GM18870 (cell line): ENCODE measurements around the gene JPH3.

Experiments used
- ATAC-seq: cut with Tn5 transposase; IDR thresholded peaks from one replicate; pipeline ENCODE4 v1.9.1; 2021; ENCODE audit warnings: moderate library complexity; ENCODE audit not compliant: unreplicated experiment

The JPH3 gene

DNA sequence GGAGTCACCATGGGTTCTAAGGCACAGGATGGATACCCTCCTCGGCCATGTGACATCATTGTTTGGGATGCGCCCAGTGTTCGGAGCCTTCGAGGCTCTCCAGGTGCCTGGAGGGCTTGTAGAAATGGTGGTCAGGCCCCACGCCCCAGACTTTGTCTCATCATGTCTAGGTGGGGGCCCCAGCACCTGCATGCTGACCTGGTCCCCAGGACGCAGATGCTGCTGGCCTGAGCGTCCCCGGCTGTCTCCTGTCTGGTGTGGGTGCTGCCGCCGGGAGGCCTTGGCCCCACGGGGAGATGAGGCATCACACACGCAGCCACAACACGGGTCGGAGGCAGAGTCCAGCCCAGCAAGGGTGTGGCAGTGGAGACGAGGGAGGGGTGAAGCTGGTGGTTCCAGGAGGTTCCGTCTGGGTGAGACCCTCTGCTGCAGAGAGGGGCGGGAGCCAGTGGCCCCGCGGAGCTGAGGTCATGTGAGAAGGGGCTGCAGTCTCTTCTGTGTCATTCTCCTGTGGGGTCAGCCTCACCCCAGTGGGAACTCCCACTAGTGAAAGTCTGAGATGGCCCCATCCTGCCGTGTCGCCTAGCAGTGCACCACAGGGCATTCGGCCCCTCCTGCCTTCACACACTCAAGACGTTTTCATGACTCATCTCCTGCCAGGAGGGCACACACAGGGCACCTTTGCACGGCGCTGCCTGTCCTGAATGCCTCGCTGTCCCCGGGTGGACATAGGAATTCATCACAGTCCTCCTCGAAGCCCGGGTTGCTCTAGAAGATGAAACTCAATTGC, 46.6 kb downstream of the JPH3 start:
- ATAC-seq: no peak

DNA sequence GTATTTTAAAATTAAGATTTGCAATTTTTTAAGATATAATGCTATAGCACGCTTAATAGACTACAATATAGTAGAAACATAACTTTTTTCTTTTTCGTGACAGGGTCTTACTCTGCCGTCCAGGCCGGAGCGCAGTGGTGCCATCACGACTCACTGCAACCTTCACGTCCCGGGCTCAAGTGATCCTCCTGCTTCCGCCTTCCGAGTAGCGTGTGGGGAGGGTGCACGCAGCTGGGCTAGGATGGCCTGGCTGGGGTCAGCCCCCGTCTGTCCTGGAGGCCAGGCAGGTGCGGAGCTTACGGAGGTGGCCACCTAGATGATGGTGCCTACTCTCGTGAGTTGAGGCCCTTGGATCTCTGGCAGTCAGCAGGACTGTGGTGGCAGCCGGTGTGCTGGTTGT, 50.1 kb downstream of the JPH3 start:
- no peak for ATAC-seq

GRCh38 chr16:87652799-87653198, 50.5 kb downstream of the JPH3 start:
- ATAC-seq: no peak

DNA sequence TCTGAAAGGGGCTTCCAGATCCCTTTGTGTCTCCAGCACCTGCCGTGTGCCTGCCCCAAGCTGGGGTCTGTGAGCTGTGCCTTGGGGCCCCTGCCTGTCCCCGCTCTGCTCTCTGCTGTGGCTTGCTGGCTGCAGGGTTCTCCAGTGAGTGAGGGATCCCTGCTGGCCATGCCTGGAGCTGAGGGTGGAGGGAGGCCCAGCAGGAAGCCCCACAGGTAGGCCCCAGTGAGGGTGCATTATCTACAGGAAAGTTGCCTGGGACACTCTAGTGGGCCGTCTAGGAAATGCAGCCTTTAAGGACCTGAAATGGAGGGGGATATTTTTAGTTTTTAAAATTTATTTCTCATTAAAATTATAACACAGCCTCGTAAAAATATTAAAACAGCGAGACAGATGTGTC, 50.9 kb downstream of the JPH3 start:
- no peak for ATAC-seq

DNA sequence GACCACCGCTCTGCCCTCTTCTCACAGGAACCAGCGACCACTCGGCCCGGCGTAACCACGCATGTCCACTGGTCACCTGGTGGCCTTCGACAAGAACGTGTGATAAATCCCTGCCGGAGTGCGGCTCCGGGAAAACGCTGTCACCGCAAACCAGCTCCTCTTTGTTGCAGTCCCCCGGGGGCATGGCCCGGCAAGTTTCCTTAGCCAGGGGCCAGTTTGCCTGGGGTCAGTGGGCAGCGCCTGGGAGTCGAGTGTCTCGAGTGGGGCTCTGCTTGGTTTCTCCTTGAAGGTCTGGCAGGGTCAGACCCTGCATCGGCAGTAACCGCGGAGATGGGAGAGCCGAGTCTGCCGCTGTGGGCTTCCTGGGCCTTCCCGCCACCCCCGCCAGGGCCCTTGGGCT, 52.5 kb downstream of the JPH3 start:
- no peak for ATAC-seq

- no peak for ATAC-seq
Measured at GRCh38 chr16:87656328-87656727, 54.0 kb downstream of the JPH3 start.

DNA sequence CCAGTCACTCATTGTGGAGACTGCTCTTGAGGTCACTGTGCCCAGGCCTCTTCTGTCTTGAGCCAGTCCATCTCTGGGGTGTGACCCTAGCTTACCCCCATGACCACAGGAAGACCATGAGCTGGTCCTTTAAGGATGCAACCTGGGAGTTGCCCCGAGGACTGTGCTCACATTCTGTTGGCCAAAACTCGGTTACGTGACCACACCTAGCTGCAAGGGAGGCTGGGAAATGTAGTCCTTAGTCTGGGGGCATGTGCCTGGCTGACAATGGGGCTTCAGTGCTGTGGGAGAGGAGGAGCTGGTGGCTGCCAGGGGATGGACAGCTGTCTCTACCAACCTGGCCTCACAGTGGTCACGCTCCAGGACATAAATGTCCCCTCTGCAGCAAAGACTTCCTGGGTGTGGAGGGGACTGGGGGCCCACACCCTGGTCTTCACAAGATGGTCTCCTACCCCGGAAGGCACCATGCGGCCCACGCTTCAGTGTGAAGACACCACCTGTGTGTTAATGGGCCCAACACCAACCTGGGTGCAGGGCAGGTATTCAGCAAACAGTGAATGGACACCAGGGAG, 55.4 kb downstream of the JPH3 start:
- no peak for ATAC-seq

DNA sequence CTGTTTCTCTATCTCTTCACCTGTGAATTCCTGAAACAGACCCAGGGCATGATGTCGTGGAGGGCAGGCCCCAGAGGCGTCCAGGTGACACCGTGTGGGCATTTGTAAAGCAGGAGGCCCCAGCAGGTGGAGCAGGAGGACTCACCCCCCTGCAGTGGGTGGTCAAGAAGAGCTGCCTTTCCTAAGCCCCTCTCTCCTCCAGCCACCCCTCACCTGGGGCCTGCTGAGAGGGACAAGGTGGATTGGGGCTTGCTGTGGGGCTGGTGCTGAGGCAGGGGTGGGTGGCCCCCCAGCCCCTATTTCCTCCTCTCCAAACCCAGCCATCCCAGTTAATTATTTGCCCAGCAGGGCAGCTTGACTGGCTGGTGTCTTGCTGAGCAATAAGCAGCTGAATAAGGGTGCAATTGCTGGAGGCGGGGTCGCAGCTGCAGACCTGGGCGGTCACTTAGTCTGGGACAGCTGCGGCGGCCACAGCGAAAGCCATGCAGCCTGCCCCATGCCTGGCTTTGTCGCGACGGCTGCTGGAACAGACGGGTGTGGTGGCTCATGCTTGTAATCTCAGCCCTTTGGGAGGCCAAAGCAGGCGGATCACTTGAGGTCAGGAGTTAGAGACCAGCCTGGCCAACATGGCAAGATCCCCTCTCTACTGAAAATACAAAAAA, 56.4 kb downstream of the JPH3 start:
- ATAC-seq: no peak

GRCh38 chr16:87661561-87661960, 59.3 kb downstream of the JPH3 start:
- no peak for ATAC-seq

- no peak for ATAC-seq
Measured at GRCh38 chr16:87662254-87663204, 60.2 kb downstream of the JPH3 start.

DNA sequence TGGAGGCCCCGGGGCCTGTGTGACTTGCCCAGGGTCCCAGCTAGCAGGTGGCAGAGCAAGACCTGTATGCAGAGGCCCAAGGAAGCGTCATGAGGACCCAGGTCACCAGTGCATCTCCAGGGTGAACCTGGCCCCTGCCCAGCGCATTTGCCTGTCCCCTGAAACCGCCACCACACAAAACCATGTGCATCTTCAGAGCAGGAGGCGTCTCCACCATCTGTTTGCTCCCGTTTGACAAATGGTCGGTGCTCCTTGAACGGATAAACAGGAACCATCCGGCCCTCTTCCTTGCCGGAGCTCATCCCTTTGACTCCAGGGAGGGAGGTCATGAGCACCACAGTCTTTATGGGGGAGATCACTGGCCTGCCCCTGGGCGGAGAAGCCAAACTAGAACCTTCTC, 62.5 kb downstream of the JPH3 start:
- ATAC-seq: no peak

- ATAC-seq: no peak
Measured at GRCh38 chr16:87665193-87665592, 62.9 kb downstream of the JPH3 start.

GRCh38 chr16:87666919-87667318, 64.6 kb downstream of the JPH3 start:
- no peak for ATAC-seq

- ATAC-seq: no peak
Measured at GRCh38 chr16:87667443-87667842, 65.1 kb downstream of the JPH3 start.

DNA sequence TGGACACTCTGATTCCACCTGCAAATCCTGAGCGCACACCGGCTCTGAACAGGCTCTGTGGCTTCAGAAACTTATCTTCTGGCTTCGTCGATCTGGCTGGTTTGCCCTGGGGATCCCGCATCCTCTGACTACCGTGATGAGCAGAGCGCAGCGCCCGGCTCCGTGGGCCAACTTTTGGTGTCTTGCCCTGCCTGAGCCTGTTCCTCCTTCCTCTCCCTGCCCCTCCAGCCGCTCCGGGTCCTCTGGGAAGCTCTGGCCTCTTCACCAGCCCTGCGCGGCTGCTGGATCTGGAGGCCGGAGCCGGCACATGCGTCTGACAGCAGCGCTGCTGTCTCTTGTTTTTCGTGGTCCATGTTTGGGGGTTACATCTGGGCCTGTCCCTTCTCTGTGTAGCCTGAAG, 65.6 kb downstream of the JPH3 start:
- ATAC-seq: no peak

DNA sequence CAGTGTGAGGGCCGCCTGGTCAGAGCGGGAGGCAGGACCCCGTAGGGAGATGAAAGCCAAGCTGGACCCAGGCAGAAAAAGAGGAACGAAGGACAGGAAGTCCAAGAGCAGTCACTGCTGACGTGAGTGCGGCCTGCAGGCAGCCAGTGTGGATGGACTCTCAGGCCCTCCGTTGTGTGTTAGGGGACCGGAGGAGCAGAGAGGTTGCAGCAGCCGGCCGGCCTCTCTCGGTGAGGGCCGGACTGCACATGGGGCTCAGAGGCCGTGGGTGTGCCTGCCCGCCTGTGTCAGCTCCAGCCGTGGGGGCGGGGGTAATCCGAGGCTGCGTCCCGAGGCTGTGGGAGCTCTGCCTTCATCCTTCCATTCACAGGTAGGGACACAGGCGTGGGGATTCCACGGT, 67.4 kb downstream of the JPH3 start:
- ATAC-seq: no peak

DNA sequence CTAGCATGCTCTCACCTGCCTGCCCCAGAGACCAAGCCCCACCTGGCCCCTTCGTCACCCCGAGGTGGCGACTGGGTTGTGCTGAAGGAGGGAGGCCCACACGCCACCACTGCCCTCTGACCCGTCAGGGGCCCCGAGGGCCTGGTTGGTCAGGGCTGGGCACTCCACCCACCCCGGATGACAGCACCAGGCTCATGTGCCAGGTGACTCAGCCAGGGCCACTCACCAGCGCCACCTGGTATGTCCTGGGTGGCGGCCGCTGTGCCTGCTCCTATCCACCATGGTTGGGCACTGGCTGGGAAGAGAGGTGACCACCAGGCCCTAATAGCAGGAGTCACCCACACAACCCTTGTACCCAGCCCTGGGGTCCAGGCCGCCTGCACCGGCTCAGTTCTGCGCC, 68.9 kb downstream of the JPH3 start:
- ATAC-seq: no peak

- no peak for ATAC-seq
Measured at GRCh38 chr16:87671715-87672270, 69.5 kb downstream of the JPH3 start.

GRCh38 chr16:87674419-87674818, 72.1 kb downstream of the JPH3 start:
- ATAC-seq: no peak

DNA sequence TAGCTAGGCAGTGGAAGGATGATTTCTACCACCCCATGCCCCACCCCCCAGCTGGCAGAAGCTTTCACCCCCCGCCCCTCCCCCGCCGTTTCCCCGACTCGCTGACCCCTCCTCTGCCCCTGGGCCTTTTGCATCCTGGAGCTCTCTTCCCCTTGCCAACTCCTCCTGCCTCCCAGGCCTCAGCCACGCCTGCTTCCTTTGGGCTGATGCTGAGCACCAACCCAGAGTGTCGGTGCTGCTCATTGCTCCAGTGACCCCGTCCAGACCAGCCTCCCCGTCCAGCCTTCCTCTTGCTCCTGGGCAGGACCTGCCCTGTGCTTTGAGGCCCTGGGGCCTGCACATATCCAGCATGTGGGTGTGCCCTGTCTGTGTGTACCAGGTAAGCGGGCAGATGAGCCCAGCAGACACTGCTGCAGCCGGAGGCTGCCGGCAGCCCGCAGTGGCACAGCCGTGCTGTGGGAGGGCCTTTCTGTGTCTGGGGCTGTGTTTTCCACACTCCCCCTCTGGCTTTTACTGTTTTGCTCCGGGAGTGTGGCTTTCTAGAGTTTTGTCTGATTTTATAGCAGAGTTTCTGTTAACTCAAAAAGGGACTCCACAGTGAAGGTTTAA, 72.9 kb downstream of the JPH3 start:
- no peak for ATAC-seq
